Measurements from ENCODE around the gene ZSWIM4. TPM values are rescaled to one million over a fixed set of nuclear protein-coding genes. Genes with fewer than 3 reads are reported as not detected.

Gene ZSWIM4
- total and polyA plus RNA-seq, 2 of the 13 experiments (the other 11 are each of a cell fraction or from before 2014, with no cell fraction given): 0.33 to 0.86 TPM

DNA sequence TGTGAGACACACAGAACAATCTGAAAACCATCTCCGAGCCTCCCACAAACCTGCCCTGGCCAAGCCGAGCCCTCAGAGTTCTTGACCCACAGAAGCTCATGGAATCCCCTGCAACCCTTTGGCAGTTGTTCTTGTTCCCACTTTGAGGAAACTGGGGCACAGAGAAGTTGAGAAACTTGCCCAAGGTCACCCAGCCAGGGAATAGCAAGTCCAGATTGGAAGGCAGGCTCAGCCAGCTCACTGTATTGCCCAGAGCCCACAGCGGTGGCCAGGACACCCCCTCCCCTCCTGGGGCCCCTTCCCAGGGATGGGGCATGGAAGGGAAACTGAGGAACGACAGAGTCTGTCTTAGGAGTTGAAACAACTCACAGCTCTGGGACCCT lies 1.8 kb downstream of the ZSWIM4 start:
- Histone ChIP-seq H4K20me1 (ENCODE audit: insufficient read depth, low read length) (no peaks in the 10 kb centered on the region), H3K27ac (ENCODE audit: extremely low read length, insufficient read depth, low read length) (no peak overlapping the region), H3K79me2 (ENCODE audit: insufficient read depth, low read length) (peaks cover 2% of the 10 kb centered on the region), H3K9ac (ENCODE audit: insufficient read depth, low read depth, low read length) (no peak overlapping the region), H3K4me3 (replicated peaks in 1 of 3; ENCODE audit: insufficient read depth in 1 of 3, low read depth in 2 of 3, low read length in 3 of 3) (no peak overlapping the region; a peak in 1 of 6 replicates), H3K9me3 (ENCODE audit: low read length) (no peaks in the 10 kb centered on the region), H3K4me1 (ENCODE audit: insufficient read depth, low read length) (peaks cover 31% of the 10 kb centered on the region), H3K4me2 (ENCODE audit: low read depth, low read length) (peak overlapping the region; percentile 95), H3K27me3 (ENCODE audit: control insufficient read depth in 1 of 2, insufficient read depth in 2 of 2, low read length in 2 of 2) (no peaks in the 10 kb centered on the region), H2AFZ (ENCODE audit: low read length) (no peak overlapping the region), H3K36me3 (replicated peaks in 1 of 2; ENCODE audit: control insufficient read depth in 1 of 2, insufficient read depth in 2 of 2, low read length in 2 of 2) (no peaks in the 10 kb centered on the region)
- FAIRE-seq: no peak
- no peak for DNase-seq (ENCODE audit: low spot score)
- in situ Hi-C loops (cut with HindIII; ENCODE audit: extremely low pct_ligation_motif_present, low pct_unique_long_range_greater_than_20kb) (no loop called here), intact Hi-C loops (cut with micrococcal nuclease; ENCODE audit: unreplicated experiment) (loop anchor here (5.0 kb wide), 1 partner anchor 35 kb away; no protein-coding TSS in a partner anchor)
- POLR2A ChIA-PET: interaction anchor here (1.8 to 3.5 kb wide), 2 partner anchors 23 to 65 kb away, joined by 4 to 19 read pairs; partner anchors contain the start of gene C19orf53
- TF ChIP-seq DR1 (CRISPR knock-in tag; IDR thresholded peaks at IDR 0.05): 0 out of 2 replicates have a peak, but pooled peaks have one; percentile 44
- TF ChIP-seq ZNF768 (CRISPR knock-in tag; IDR thresholded peaks at IDR 0.05): peak; percentile 96
- TF ChIP-seq, protein P1, sequence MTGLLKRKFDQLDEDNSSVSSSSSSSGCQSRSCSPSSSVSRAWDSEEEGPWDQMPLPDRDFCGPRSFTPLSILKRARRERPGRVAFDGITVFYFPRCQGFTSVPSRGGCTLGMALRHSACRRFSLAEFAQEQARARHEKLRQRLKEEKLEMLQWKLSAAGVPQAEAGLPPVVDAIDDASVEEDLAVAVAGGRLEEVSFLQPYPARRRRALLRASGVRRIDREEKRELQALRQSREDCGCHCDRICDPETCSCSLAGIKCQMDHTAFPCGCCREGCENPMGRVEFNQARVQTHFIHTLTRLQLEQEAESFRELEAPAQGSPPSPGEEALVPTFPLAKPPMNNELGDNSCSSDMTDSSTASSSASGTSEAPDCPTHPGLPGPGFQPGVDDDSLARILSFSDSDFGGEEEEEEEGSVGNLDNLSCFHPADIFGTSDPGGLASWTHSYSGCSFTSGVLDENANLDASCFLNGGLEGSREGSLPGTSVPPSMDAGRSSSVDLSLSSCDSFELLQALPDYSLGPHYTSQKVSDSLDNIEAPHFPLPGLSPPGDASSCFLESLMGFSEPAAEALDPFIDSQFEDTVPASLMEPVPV (CRISPR knock-in tag; IDR thresholded peaks at IDR 0.05): no peak
- peak; percentile 29; the same call in 1 of the 2 replicates for TF ChIP-seq ZMYM3 (CRISPR knock-in tag; IDR thresholded peaks at IDR 0.05)
- 0 out of 2 replicates have a peak, but pooled peaks have one; percentile 32 for TF ChIP-seq ZFP82 (CRISPR knock-in tag; IDR thresholded peaks at IDR 0.05; ENCODE audit: borderline replicate concordance)
- TF ChIP-seq, protein P2, sequence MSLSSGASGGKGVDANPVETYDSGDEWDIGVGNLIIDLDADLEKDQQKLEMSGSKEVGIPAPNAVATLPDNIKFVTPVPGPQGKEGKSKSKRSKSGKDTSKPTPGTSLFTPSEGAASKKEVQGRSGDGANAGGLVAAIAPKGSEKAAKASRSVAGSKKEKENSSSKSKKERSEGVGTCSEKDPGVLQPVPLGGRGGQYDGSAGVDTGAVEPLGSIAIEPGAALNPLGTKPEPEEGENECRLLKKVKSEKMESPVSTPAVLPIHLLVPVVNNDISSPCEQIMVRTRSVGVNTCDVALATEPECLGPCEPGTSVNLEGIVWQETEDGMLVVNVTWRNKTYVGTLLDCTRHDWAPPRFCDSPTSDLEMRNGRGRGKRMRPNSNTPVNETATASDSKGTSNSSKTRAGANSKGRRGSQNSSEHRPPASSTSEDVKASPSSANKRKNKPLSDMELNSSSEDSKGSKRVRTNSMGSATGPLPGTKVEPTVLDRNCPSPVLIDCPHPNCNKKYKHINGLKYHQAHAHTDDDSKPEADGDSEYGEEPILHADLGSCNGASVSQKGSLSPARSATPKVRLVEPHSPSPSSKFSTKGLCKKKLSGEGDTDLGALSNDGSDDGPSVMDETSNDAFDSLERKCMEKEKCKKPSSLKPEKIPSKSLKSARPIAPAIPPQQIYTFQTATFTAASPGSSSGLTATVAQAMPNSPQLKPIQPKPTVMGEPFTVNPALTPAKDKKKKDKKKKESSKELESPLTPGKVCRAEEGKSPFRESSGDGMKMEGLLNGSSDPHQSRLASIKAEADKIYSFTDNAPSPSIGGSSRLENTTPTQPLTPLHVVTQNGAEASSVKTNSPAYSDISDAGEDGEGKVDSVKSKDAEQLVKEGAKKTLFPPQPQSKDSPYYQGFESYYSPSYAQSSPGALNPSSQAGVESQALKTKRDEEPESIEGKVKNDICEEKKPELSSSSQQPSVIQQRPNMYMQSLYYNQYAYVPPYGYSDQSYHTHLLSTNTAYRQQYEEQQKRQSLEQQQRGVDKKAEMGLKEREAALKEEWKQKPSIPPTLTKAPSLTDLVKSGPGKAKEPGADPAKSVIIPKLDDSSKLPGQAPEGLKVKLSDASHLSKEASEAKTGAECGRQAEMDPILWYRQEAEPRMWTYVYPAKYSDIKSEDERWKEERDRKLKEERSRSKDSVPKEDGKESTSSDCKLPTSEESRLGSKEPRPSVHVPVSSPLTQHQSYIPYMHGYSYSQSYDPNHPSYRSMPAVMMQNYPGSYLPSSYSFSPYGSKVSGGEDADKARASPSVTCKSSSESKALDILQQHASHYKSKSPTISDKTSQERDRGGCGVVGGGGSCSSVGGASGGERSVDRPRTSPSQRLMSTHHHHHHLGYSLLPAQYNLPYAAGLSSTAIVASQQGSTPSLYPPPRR (CRISPR knock-in tag; IDR thresholded peaks at IDR 0.05; ENCODE audit: borderline replicate concordance): no peak
- no peak for ATAC-seq
- BruUV-seq (replicated peaks): no TSS peak
- WGBS (ENCODE audit: low lambda C conversion rate): 50% methylated on average over 2 of the region's 4 CpGs
- CTCF ChIA-PET (ENCODE audit: low intra/inter-chr PET ratio, low total read pairs): no interaction called here
